HG02981 (cell line): Measurements from ENCODE around the gene AKT3.

Experiments used
- ATAC-seq: cut with Tn5 transposase; IDR thresholded peaks from one replicate; pipeline ENCODE4 v1.9.1; 2021; ENCODE audit warnings: mild to moderate bottlenecking, moderate library complexity; ENCODE audit not compliant: unreplicated experiment

The AKT3 gene

GRCh38 chr1:243473227-243474135 is 376.6 kb downstream of the AKT3 start:
- ATAC-seq: no peak

GRCh38 chr1:243471754-243472745 is 378.0 kb downstream of the AKT3 start:
- ATAC-seq: peak; percentile 82

GRCh38 chr1:243471026-243471685 is 378.9 kb downstream of the AKT3 start:
- ATAC-seq: no peak

- ATAC-seq: no peak
Measured at GRCh38 chr1:243470502-243470901, 379.5 kb downstream of the AKT3 start.

GRCh38 chr1:243469497-243469896 is 380.5 kb downstream of the AKT3 start:
- ATAC-seq: no peak

- ATAC-seq: no peak
Measured at GRCh38 chr1:243465738-243466137, 384.3 kb downstream of the AKT3 start.

GRCh38 chr1:243465081-243465480 is 385.0 kb downstream of the AKT3 start:
- no peak for ATAC-seq

- no peak for ATAC-seq
Measured at GRCh38 chr1:243462929-243463697, 386.9 kb downstream of the AKT3 start.

GRCh38 chr1:243461700-243462099 is 388.3 kb downstream of the AKT3 start:
- ATAC-seq: no peak

- no peak for ATAC-seq
Measured at GRCh38 chr1:243459059-243459458, 391.0 kb downstream of the AKT3 start.

- ATAC-seq: no peak
Measured at GRCh38 chr1:243457363-243457982, 392.6 kb downstream of the AKT3 start.

GRCh38 chr1:243455760-243456651 is 394.0 kb downstream of the AKT3 start:
- ATAC-seq: no peak

- ATAC-seq: no peak
Measured at GRCh38 chr1:243454328-243454997, 395.6 kb downstream of the AKT3 start.

GRCh38 chr1:243452092-243452491 is 398.0 kb downstream of the AKT3 start:
- no peak for ATAC-seq

- ATAC-seq: no peak
Measured at GRCh38 chr1:243449373-243449772, 400.7 kb downstream of the AKT3 start.

- no peak for ATAC-seq
Measured at GRCh38 chr1:243447844-243448243, 402.2 kb downstream of the AKT3 start.

GRCh38 chr1:243447347-243447746 is 402.7 kb downstream of the AKT3 start:
- no peak for ATAC-seq

GRCh38 chr1:243443557-243443956 is 406.5 kb downstream of the AKT3 start:
- no peak for ATAC-seq
